Endothelial cell of umbilical vein (primary cell): ENCODE results near the gene PIANP.

Experiments used
- EZH2 ChIP-seq: IDR thresholded peaks from 2 replicates; pipeline ENCODE4 v1.6.1; 2012; ENCODE audit warnings: borderline replicate concordance, low read depth, mild to moderate bottlenecking, moderate library complexity, low read length, inconsistent platforms; ENCODE audit not compliant: severe bottlenecking
- FOS ChIP-seq: IDR thresholded peaks from 2 replicates; pipeline ENCODE4 v1.6.1; 2011; ENCODE audit warnings: mild to moderate bottlenecking, low read length, moderate library complexity, borderline replicate concordance; ENCODE audit not compliant: insufficient read depth
- MYC ChIP-seq: IDR thresholded peaks from one replicate; pipeline ENCODE4 v1.6.1; 2011; ENCODE audit warnings: mild to moderate bottlenecking, low read depth, low read length
- POLR2A ChIP-seq: IDR thresholded peaks from 2 replicates; pipeline ENCODE4 v1.6.1; 2012; ENCODE audit warnings: low read depth, mild to moderate bottlenecking, control low read depth, low read length
- POLR2AphosphoS5 ChIP-seq: IDR thresholded peaks from 2 replicates; pipeline ENCODE4 v1.6.1; 2012; ENCODE audit warnings: low read depth, mild to moderate bottlenecking, control low read depth, low read length, moderate library complexity; ENCODE audit not compliant: insufficient read depth
- TF ChIP-seq, protein P1 (sequence below), 2 donors: IDR thresholded peaks; 1 replicate in 1 of 2; 2 replicates in 1 of 2; pipeline ENCODE4 v1.5.1; 2011; ENCODE audit warnings: low read length in 2 of 2, mild to moderate bottlenecking in 2 of 2, moderate library complexity in 2 of 2, control low read depth in 1 of 2, inconsistent platforms in 1 of 2, low read depth in 1 of 2; ENCODE audit not compliant: insufficient read depth in 1 of 2; ENCODE audit errors: extremely low read depth in 1 of 2

DNA sequence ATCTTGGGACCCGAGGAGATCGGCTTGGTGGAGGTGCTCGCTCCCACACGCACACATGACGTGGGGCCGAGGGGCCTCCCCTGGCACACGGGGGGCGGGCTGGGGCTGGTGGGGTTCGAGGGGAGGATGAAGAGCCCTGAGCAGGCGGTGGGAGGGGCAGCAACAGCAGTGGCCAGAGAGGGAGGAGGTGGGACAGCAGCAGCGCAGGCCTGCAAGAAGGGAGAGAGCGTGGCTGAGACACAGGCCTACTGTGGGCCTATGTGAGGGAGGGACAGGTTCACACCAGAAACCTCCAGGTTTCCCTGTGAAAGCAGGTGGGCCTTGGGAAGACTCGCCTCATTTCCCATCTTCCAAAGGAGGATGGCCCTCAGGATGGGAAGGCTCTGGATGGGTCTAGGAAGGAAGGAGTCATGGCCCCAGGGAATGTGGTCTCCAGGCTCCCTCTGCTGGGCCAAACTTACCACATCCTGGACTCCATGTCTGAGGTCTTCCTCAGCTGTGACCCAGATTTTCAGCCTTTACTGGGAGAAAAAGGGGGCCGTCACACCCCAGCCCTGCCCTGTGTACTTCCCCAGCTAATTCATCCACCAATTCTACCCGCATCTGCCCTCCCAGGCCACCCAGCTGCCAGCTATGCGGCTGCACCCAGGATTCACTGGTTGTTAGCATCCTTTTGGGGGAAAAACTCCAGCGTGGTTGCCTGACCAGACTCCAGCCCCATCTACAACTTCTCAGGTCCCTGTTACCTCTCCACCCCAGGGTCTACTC is 2.8 kb downstream of the PIANP start:
- TF ChIP-seq, protein P1, sequence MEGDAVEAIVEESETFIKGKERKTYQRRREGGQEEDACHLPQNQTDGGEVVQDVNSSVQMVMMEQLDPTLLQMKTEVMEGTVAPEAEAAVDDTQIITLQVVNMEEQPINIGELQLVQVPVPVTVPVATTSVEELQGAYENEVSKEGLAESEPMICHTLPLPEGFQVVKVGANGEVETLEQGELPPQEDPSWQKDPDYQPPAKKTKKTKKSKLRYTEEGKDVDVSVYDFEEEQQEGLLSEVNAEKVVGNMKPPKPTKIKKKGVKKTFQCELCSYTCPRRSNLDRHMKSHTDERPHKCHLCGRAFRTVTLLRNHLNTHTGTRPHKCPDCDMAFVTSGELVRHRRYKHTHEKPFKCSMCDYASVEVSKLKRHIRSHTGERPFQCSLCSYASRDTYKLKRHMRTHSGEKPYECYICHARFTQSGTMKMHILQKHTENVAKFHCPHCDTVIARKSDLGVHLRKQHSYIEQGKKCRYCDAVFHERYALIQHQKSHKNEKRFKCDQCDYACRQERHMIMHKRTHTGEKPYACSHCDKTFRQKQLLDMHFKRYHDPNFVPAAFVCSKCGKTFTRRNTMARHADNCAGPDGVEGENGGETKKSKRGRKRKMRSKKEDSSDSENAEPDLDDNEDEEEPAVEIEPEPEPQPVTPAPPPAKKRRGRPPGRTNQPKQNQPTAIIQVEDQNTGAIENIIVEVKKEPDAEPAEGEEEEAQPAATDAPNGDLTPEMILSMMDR (IDR thresholded peaks at IDR 0.05; ENCODE audit: extremely low read depth in 1 of 2, insufficient read depth in 1 of 2, low read depth in 1 of 2, low read length in 2 of 2): peak; percentile 74 to 80
- TF ChIP-seq POLR2AphosphoS5 (no peak), EZH2 (peak; percentile 50), MYC (no peak), POLR2A (no peak), FOS (no peak)
